ENCODE data around the gene TSPAN7. TPM values are rescaled to one million over a fixed set of nuclear protein-coding genes. Genes with fewer than 3 reads are reported as not detected.

The TSPAN7 gene
- total RNA-seq, 1 donor, result not detected

GRCh38 chrX:38704146-38704882 lies 143.0 kb downstream of the TSPAN7 start:
- no peak for TF ChIP-seq CTCF (IDR thresholded peaks at IDR 0.05; ENCODE audit: insufficient read depth, low read depth, low read length)
- no peak for DNase-seq (ENCODE audit: low read depth)
- H3K4me3 ChIP-seq (ENCODE audit: low read depth, low read length), result no peak overlapping the region

- TF ChIP-seq CTCF (IDR thresholded peaks at IDR 0.05; ENCODE audit: insufficient read depth, low read depth, low read length), result peak; percentile 65
- DNase-seq (ENCODE audit: low read depth), result peak; percentile 14
- no peak overlapping the region for H3K4me3 ChIP-seq (ENCODE audit: low read depth, low read length)
Observed at GRCh38 chrX:38717871-38718270, 156.5 kb downstream of the TSPAN7 start.

GRCh38 chrX:38718311-38718710 lies 157.0 kb downstream of the TSPAN7 start:
- no peak for DNase-seq (ENCODE audit: low read depth)
- H3K4me3 ChIP-seq (ENCODE audit: low read depth, low read length), result no peak overlapping the region
- TF ChIP-seq CTCF (IDR thresholded peaks at IDR 0.05; ENCODE audit: insufficient read depth, low read depth, low read length), result no peak

- no peak overlapping the region for H3K4me3 ChIP-seq (ENCODE audit: low read depth, low read length)
- peak; percentile 17 for DNase-seq (ENCODE audit: low read depth)
- no peak for TF ChIP-seq CTCF (IDR thresholded peaks at IDR 0.05; ENCODE audit: insufficient read depth, low read depth, low read length)
Observed at GRCh38 chrX:38726612-38727011, 165.3 kb downstream of the TSPAN7 start.

- TF ChIP-seq CTCF (IDR thresholded peaks at IDR 0.05; ENCODE audit: insufficient read depth, low read depth, low read length), result no peak
- H3K4me3 ChIP-seq (ENCODE audit: low read depth, low read length), result no peak overlapping the region
- DNase-seq (ENCODE audit: low read depth), result no peak
Observed at GRCh38 chrX:38727668-38728067, 166.3 kb downstream of the TSPAN7 start.

GRCh38 chrX:38732866-38733265 lies 171.5 kb downstream of the TSPAN7 start:
- TF ChIP-seq CTCF (IDR thresholded peaks at IDR 0.05; ENCODE audit: insufficient read depth, low read depth, low read length), result no peak
- H3K4me3 ChIP-seq (ENCODE audit: low read depth, low read length), result no peak overlapping the region
- no peak for DNase-seq (ENCODE audit: low read depth)

Small RNA genes lying within 50 kb of the gene (small RNA-seq; reads per million reads assigned to genes)
- not detected for gene RNU7-7P

Other genes with a start within 250 kb of the TSPAN7 start
- 4.3 and 6.8 TPM in 2 replicates for gene RPGR, start 234.0 kb upstream of the TSPAN7 start, total RNA-seq
- not detected in 2 replicates for gene OTC, start 208.9 kb upstream of the TSPAN7 start, total RNA-seq
- 52.7 and 66.7 TPM in 2 replicates for gene MID1IP1, start 239.9 kb downstream of the TSPAN7 start, total RNA-seq